D341Med (cell line): Measurements from ENCODE around the gene MARCKSL1.
"Not testable (repeated sequence)": the region's sequence is repeated elsewhere in the genome, so short reads cannot be mapped to it uniquely, and the experiment has no call there.

Experiments used
- DNase-seq: peaks from one replicate; pipeline ENCODE4 v3.0.0; 2012; ENCODE audit warnings: low spot score

MARCKSL1 gene

DNA sequence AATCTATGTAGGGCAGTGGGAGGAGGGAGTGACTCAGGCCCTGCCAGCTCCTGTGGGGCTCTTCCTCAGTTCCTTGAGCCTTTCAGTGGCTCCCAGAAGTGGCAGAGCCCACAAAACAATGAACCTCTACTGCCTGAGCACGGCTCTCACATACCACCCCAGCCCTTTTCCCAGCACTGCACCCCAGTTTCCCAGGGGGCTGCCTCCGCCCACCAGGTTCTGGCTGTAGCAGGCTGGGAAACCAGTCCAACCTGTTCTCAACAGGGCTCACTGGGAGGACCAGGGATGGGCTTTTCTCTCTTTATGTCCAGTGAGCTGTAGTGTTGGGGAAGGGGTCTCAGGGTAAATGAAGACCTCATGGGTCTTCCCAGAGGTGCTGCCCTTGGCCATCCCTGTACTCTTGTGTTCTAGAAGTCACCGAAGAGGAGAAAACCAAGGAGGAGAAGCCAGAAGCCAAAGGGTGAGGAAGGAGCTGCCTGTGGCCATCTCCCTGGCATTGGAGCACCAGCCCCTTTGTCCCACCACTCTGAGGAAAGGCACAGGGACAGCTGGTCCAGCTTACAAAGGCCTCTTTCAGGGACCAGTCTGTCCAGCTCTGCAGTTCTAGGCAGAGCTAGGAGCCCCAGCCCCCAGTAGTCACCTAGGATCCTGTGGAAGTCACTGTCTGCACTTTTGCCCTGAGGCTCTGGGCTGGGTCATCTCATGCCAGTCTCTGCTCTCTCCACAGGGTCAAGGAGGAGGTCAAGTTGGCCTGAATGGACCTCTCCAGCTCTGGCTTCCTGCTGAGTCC, 3.5 kb downstream of the MARCKSL1 start:
- no peak for DNase-seq

DNA sequence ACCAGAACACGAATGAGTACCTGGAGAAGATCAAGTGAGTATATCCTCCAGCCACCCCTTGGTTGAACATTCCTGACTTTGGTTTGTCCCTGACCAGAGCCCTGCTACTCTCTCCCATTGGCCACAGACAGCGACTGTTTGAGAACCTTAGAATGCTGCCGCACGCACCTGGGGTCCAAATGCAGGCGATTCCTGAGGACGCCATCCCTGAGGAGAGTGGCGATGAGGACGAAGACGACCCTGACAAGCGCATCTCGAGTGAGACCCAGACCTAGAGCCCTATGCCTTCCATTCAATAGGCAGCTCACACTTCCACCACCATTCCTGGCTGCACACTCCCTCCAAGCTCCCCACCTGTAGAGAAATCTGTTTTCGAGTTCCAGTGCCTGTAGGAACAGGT, 4.5 kb downstream of the MARCKSL1 start:
- no peak for DNase-seq

DNA sequence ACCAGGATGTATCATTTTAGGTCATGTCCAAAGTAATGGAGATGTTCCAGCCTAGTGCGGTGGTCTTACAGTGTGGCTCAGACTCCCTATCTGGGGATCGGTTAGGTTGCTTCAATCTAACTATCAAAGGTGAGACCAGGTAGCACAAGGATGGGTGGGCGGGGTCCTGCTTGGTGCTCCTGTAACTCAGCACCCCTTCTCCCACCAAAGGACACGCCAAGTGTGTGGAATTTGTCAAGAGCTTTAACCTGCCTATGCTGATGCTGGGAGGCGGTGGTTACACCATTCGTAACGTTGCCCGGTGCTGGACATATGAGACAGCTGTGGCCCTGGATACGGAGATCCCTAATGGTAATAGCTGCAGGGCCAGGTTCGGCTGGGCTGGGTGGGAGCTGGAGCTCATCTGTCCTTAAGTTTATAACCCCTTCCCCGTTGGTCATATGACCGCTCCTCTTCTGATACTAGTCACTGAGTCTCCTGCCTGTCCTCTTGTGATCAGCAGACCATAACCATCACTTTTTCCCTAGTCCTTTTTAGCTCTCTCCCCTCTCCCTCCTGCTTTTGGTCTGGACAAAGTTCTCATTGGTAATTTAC, 5.4 kb downstream of the MARCKSL1 start:
- no peak for DNase-seq

DNA sequence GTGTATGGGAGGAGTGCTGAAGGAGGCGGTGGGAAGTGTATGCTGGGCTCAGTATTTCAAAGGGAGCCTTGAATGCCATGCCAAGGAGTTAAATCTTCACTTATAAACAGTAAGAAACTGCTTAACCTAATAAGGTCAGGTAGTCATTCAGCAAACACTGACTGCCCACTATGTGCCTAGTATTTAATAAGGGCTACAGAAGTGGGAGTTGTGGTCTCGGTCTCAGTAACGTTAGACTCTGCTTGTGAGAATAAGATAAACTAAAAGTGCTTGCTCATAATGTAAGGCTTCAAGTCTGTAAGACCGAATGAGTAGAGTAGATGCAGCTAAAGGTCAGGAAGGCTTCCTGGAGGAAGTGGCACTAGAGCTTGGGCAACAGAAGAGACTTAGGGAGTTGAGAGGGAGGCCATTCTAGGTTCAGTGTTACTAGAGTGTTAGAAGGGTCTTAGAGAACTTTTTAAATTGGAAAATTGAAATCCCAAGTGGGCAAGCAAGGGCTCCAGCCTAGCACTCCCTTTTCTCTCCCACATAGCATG, 6.0 kb downstream of the MARCKSL1 start:
- no peak for DNase-seq

DNA sequence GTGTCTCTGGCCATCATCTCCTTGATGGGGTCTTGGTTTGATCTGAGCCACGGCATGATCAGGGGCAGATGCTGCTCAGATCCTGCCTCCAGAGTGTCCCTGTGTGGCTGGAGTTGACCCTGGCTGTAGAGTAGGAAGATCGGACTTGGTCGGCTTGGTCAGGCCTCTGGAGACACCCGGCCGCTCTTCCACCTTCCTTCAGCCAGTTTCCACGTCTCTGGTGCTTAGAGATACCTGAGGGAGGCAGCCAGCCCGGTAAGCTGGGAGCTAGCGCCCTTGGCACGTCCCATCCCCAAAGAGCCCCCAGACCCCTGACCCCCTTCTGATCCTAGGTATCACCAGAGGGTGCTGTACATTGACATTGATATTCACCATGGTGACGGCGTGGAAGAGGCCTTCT, 8.8 kb downstream of the MARCKSL1 start:
- DNase-seq, result no peak

DNA sequence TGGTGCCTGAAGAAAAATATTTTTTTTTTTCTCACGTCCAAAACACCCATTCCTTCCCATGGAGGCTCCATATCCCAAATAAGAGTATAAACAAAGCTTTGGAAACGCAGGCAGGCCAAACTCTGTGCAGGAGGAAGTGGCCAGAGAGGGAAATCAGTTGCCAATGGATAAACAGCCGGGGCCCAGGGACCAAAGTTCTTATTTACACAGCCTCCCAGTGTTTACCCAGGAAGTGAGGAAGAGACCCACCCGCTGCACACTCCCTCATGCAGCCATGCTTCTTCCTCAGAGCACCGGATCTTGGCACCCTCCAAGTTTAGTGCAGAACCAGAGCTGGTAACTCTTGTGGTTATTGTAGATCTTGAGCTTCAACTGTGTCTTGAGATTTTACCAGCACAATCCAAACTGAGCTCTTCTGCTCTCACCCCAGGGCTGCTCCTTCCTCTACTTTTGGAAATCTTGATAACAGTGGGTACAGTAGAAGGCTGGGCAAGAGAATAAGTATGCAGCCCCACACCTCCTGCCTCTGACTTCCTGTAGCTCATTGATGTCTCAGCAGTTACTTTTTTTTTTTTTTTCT, 14.2 kb downstream of the MARCKSL1 start:
- no peak for DNase-seq

DNA sequence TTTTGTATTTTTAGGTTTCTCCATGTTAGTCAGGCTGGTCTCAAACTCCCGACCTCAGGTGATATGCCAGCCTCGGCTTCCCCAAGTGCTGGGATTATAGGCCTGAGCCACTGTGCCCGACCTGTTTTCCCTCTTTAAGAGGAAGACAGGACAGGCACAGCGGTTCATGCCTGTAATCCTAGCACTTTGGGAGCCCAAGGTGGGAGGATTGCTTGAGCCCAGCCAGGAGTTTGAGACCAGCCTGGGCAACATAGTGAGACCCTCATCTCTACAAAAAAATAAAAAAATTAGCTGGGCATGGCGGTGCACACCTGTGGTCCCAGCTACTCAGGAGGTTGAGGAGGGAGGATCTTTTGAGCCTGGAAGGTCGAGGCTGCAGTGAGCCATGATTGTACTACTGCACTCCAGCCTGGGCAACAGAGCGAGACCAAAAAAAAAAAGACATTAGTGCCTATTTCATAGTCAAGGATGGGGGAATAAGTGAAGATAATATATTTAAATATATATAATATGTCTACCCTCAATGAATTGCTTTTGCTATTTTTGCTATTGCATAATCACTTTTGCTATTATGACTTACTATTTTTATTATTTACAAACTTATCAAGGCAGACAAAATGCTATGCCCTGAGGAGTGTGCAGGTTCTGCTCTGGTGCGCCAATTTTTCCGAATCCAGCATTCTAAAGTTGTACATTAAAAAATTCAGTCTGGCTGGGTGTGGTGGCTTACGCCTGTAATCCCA, 17.7 kb downstream of the MARCKSL1 start:
- no peak for DNase-seq

DNA sequence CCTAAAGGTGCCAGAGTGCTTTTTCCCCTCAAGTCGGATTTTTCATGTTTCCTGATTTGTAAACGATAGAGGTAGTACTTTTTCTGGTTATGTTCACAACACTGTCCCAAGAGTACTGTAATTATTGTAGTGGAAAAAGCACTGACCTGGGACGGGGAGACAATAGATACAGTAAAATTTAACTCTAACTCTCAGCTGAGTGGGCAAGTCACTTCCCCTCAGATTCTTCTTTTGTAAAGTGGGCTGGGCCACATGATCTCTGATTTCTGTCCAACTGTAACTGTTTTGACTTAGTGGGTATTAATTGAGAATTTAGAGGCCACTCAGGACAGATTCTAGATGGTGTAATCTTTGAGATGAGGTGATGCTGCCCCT, 19.1 kb downstream of the MARCKSL1 start:
- no peak for DNase-seq

DNA sequence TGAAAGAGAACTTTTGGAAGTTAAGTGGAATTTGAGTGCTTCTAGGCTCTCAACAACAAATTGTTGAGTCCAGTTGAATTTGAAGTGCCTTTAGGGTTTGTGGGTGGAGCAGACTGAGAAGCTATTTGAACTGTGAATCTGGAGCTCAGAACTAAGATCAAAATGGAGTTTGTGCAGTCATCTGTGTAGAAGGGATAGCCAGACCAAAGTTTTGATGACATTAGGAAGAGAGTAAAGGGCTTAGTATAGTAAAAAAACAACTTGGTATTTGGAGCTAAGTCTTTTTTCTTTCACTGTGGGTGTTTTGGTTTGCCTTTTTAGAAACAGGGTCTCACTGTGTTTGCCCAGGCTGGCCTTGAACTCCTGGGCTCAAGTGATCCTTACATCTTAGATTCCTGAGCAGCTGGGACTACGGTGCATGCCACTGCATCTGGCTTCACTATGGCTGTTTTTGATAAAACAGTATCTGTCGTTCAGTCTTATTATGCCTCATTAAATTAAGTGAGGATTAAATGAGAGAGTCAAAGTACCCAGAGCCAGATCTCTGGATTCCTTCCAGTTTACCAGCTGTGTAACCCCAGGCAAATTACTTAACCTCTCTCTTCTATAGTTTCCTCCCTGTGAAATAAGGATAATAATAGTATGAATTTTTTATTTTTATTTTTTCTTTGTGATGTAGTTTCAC, 24.2 kb downstream of the MARCKSL1 start:
- DNase-seq, result peak; percentile 52

DNA sequence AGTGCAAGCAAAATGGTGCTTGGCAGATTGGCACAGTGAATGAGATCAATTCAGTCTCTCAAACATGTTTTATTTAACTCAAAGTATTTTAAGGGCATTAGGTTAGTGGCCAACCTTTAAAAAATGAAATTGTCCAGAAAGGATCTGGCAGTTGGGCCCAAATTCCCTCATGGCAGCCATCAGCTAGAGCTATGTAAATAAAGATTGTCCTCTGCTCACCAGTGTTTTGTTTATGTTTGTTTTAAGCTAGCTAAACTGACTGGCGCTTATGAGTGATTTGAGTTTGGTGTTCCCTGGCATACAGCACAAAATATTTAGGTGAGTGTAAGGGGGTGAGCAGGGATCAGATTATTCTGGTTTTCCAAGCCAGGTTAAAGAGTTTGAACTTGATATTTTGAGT, 26.1 kb downstream of the MARCKSL1 start:
- DNase-seq, result no peak

DNA sequence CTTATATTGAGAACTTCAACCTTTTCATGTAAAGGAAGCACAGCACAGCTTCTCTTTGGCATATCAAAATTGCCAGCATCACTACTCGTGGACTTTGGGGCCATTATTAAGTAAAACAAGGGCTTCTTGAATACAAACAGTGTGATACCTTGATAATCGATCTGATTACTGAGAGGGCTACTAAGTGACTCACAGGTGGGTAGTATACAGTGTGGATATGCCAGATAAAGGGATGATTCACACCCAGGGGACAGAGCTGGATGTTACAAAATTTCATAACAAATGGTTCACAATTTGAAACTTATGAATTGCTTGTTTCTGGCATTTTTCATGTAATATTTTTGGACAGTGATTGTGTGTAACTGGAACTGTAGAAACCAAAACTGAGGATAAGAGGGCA, 28.7 kb downstream of the MARCKSL1 start:
- no peak for DNase-seq

DNA sequence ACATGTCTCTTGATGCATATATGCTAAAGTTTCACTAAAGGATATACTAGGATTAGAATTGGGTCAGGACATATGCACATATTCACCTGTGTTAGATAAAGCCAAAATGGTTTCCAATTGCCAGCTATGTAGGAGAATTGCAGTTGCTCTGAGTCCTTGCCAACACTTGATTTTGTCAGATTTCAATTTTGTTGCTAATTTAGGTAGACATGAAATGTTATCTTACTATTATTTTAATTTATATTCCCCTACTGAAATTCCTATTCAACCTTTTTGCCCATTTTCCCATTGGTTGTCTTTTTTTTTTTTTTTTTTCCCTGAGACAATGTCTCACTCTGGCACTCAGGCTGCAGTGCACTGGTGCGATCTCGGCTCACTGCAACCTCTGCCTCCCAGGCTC, 30.7 kb downstream of the MARCKSL1 start:
- DNase-seq, result no peak

DNA sequence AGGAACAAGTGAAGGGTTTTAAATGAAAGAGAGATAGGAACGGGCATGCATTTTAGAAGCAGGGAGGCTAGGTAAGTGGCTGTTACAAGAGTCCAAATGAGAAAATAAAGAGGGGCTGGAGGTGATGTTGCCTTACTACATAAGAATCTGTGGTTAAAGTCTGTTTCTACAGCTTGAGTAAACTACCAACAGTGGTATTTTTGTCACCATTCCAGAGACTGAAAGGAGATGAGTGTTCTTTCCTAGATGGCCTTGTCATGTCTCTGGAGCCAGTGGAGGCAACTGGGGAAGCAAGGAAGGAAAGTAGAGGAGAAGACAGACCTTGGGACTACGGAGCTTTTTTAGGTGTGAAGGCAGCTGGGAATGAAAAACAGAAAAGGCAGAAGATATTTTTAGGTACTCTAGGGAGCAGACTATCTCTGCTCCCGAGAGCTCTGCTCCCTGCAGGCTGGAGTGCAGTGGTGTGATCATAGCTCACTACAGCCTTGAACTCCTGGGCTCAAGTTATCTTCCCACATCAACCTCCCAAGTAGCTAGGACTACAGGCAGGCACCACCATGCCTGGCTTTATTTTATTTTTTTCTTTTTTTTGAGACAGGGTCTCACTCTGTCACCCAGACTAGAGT, 31.9 kb downstream of the MARCKSL1 start:
- DNase-seq, result no peak

DNA sequence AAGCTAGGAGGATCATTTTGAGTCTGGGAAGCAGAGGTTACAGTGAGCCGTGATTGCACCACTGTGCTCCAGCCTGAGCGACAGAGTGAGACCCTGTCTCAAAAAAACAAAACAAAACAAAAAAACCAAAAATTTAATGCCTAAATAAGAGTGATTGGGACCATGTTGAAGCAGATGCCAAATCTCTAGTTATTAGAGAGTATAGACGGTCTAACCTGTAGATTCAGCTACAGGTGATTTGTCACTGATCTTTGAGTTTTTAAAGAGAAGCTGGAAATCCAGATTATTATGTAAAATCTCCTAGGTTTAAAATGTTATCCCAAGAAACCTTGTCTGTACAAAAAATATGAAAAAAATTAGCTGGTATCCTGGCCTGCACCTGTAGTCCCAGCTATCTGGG, 32.7 kb downstream of the MARCKSL1 start:
- no peak for DNase-seq

DNA sequence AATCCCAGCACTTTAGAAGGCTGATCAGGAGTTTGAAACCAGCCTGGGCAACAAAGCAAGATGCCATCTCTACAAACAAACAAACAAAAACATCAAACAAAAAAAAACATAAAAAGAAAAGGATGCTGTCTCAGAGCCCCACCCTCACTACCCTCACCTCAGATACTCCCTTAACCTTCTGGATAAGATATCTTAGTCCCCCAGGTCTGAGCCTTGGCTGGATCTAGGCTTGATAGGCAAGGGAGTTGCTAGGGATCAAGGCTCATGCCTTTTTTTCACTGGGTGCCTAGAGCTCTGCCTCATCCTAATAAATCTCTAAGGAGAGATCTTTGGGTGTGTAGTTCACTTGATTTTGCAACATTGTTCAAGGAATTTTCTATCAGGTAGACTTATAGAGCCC, 36.7 kb downstream of the MARCKSL1 start:
- DNase-seq, result no peak

DNA sequence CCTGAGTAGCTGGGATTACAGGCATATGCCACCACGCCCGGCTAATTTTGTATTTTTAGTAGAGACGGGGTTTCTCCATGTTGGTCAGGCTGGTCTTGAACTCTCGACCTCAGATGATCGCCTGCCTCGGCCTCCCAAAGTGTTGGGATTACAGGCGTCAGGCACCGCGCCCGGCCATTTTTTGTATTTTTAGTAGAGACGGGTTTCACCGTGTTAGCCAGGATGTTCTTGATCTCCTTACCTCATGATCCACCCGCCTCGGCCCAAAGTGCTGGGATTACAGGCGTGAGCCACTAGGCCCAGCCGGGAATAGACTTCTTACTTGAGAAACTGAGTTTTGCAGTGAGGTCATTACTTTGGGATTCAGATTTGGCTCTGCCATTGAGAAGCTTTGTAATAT, 37.8 kb downstream of the MARCKSL1 start:
- not testable (repeated sequence) for DNase-seq

DNA sequence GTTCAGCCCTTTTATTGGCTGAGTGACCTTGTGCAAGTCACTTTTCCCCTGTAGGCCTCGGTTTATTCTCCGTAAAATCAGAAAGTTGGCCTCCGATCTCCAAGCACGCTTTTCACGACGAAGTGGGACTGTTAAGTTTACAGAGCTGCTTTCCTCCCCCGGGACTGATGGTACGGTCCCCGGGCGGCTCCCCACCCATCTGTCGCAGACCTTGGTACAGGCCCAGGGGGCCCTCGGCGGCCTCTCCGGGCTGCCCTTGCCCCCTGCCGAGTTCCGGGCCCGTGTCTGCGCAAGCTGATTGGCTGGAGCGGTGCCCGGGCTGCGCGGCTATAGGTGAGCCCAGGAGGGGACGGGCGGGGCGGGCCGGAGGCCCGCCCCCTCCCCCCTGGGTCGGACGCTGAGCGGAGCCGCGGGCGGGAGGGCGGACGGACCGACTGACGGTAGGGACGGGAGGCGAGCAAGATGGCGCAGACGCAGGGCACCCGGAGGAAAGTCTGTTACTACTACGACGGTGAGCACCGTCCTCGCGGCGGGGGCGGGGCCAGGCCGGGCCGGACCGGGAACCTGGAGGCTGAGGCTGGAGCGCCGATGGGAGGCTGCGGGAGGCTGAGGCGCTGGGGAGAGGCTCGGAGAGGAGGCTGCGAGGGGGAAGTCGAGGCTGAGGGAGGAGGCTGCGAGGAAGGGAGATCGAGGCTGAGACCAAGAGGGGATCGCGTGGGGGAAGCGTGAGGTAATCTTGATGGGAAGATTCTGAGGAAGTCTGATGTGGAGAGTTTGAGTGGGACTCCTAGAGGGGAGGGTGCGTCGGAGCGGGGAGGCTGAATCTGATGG, 44.1 kb downstream of the MARCKSL1 start, which contains the start of gene HDAC1:
Gene HDAC1 (plus strand): TSS at position 376 of the 831 bp plus-strand sequence. CDS start 87 bp downstream, at position 463.
- DNase-seq, result peak; percentile 99

DNA sequence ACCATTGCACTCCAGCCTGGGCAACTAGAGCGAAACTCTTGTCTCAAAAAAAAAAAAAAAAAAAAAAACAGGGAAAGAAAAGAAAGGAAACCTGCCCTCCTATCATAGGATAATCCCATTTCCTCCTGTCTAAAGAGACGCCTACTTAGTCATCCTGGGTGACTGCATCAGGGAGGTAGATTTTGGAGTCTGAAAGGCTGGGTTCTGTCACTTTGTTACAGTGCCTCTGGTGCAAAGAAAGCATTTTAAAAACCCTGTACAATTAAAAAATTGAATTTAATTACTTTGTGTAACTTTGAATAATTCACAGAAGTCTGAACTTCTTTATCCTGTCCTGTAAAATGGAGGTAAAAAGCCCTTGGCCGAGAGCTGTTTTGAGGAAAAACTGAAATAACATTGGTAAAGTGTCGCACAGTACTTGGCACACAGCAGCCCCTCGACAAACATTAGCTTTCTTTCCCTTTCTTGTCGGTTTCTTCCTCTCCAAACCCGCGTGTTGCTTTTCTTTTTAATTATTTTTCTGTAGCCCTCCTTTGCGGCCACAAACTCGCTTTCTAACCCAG, 44.8 kb downstream of the MARCKSL1 start:
- DNase-seq, result no peak

DNA sequence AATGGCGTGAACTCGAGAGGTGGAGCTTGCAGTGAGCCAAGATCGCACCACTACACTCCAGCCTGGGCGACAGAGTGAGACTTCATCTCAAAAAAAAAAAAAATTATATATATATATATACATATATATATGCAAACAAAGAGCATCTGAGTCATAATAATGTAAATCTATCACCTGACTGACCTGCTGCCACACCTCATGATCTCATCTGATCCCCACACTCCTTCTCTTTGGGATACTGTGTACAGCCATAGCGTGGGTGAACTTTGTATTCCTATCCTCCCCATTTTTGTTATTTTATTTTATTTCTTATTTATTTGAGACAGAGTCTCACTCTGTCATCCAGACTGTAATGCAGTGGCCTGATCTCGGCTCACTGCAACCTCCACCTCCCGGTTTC, 46.8 kb downstream of the MARCKSL1 start:
- DNase-seq, result no peak

DNA sequence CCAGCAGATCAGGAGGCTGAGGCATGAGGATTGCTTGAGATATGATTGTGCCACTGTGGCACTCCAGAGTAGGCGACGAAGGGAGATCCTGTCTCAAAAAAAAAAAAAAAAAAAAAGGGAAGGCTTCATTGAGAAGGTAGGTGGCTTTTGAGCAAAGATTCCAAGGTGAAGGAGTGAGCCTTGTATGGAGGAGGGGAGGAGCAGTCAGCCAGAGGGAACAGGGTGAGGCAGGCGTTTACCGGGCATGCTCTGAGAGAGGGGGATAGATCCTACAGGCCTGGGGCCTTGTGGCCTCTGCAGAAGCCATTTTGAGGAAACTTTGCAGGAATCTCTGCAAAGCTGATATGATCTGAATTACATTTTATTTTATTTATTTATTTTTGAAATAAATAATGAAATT, 49.3 kb downstream of the MARCKSL1 start:
- no peak for DNase-seq
